B cell (primary cell): ENCODE data around the gene PIP4K2A. TPM values are rescaled to one million over a fixed set of nuclear protein-coding genes. Genes with fewer than 3 reads are reported as not detected.

Experiments
- ATAC-seq: fragments of 200-7000 bp; cut with Tn5 transposase; one replicate; pipeline ENCODE4 v1.10.0; 2021; ENCODE audit warnings: low read depth, mild to moderate bottlenecking, moderate number of reproducible peaks, moderate library complexity
- CTCF ChIA-PET: fragments of 350-600 bp; sonication (Branson Sonifier 250); formaldehyde crosslinking; loops from one replicate; lab custom pipeline; 2021; ENCODE audit warnings: antibody characterized with exemption, inconsistent platforms; lab: Charles Lee
- POLR2A ChIA-PET: fragments of 350-600 bp; sonication (Branson Sonifier 250); formaldehyde crosslinking; loops from one replicate; lab custom pipeline; 2021; ENCODE audit warnings: antibody characterized with exemption; lab: Charles Lee
- DNase-seq: peaks from one replicate; pipeline ENCODE4 v3.0.0; 2013
- H2AFZ ChIP-seq: 2 replicates; pipeline ENCODE4 v1.6.1; 2012; ENCODE audit warnings: mild to moderate bottlenecking, low read depth, low read length; ENCODE audit not compliant: insufficient read depth, poor library complexity, severe bottlenecking
- H3K27ac ChIP-seq, 2 donors: 1 replicate in 1 of 2; 2 replicates in 1 of 2; pipeline ENCODE4 v1.5.1; 2012 to 2013; ENCODE audit warnings: low read length in 2 of 2, mild to moderate bottlenecking in 2 of 2, moderate library complexity in 1 of 2
- H3K27me3 ChIP-seq, 4 experiments: fragments of 200-600 bp in 1 of 4; sonication (generic) in 1 of 4; replicated peaks in 1 of 4; 1 replicate in 2 of 4; 2 replicates in 2 of 4; pipeline versions ENCODE4 v1.6.1 to v1.7.0; 2013 to 2016; ENCODE audit warnings: low read length in 3 of 4, mild to moderate bottlenecking in 2 of 4, mixed read lengths in 1 of 4, moderate library complexity in 1 of 4; ENCODE audit not compliant: insufficient read depth in 4 of 4, control insufficient read depth in 3 of 4; ENCODE audit errors: control extremely low read depth in 1 of 4
- H3K36me3 ChIP-seq, 2 experiments: replicated peaks in 1 of 2; 1 replicate in 1 of 2; 2 replicates in 1 of 2; pipeline versions ENCODE4 v1.6.1 to v1.7.1; 2013; ENCODE audit warnings: low read length in 1 of 2; ENCODE audit not compliant: insufficient read depth in 2 of 2, control insufficient read depth in 1 of 2; ENCODE audit errors: control extremely low read depth in 1 of 2, extremely low read depth in 1 of 2
- H3K4me1 ChIP-seq, 2 donors: fragments of 200-600 bp in 1 of 2; sonication (generic) in 1 of 2; 1 replicate in 1 of 2; 2 replicates in 1 of 2; pipeline versions ENCODE4 v1.5.1 to v1.6.1; 2013 to 2017; ENCODE audit warnings: low read length in 2 of 2; ENCODE audit not compliant: control insufficient read depth in 2 of 2, insufficient read depth in 2 of 2
- H3K4me2 ChIP-seq: replicated peaks from 2 replicates; pipeline ENCODE3; 2012; ENCODE audit warnings: mild to moderate bottlenecking, low read depth, low read length; ENCODE audit not compliant: poor library complexity, severe bottlenecking
- H3K4me3 ChIP-seq, 5 experiments: fragments of 200-600 bp in 1 of 5; sonication (generic) in 1 of 5; 1 replicate in 3 of 5; 2 replicates in 2 of 5; pipeline versions ENCODE4 v1.5.1 to v1.7.0; 2011 to 2016; ENCODE audit warnings: low read length in 4 of 5, mild to moderate bottlenecking in 4 of 5, low read depth in 2 of 5, control low read depth in 1 of 5, moderate library complexity in 1 of 5; ENCODE audit not compliant: insufficient read depth in 1 of 5; ENCODE audit errors: control extremely low read depth in 1 of 5, extremely low read depth in 1 of 5
- H3K79me2 ChIP-seq: fragments of 200-600 bp; sonication (generic); one replicate; pipeline ENCODE4 v1.6.0; 2016; ENCODE audit warnings: low read length; ENCODE audit not compliant: control insufficient read depth, insufficient read depth
- H3K9ac ChIP-seq: fragments of 200-600 bp; sonication (generic); 2 replicates; pipeline ENCODE4 v1.6.1; 2017; ENCODE audit warnings: mild to moderate bottlenecking, low read length, moderate library complexity
- H3K9me3 ChIP-seq, 3 donors: one replicate each; pipeline versions ENCODE4 v1.6.1 to v1.7.1; 2013; ENCODE audit warnings: low read length in 2 of 3; ENCODE audit not compliant: control insufficient read depth in 2 of 3, insufficient read depth in 1 of 3; ENCODE audit errors: control extremely low read depth in 1 of 3
- H4K20me1 ChIP-seq: 2 replicates; pipeline ENCODE4 v1.6.0; 2012; ENCODE audit warnings: mild to moderate bottlenecking, low read length; ENCODE audit not compliant: insufficient read depth, control insufficient read depth, poor library complexity, severe bottlenecking
- H3K27ac Mint-ChIP-seq: one replicate; pipeline ENCODE4 v1.8.0; 2021; ENCODE audit warnings: mixed read lengths
- H3K27me3 Mint-ChIP-seq: one replicate; pipeline ENCODE4 v1.8.0; 2021; ENCODE audit warnings: mixed read lengths
- H3K4me1 Mint-ChIP-seq: one replicate; pipeline ENCODE4 v1.8.0; 2021; ENCODE audit warnings: mixed read lengths
- H3K4me3 Mint-ChIP-seq: one replicate; pipeline ENCODE4 v1.8.0; 2021; ENCODE audit warnings: mixed read lengths
- H3K9me3 Mint-ChIP-seq: one replicate; pipeline ENCODE4 v1.8.0; 2022; ENCODE audit warnings: mixed read lengths; ENCODE audit not compliant: insufficient read depth
- EZH2 ChIP-seq: IDR thresholded peaks from 2 replicates; pipeline ENCODE4 v1.6.1; 2012; ENCODE audit warnings: borderline replicate concordance, low read depth, mild to moderate bottlenecking, moderate library complexity, low read length; ENCODE audit not compliant: insufficient read depth, poor library complexity, severe bottlenecking
- WGBS: methylation state at CpG from one replicate; pipeline ENCODE4 v1.1.5; 2013; ENCODE audit warnings: missing lambda C conversion rate; ENCODE audit not compliant: insufficient coverage; 5-methylcytosine and 5-hydroxymethylcytosine counted together
- intact Hi-C: fragments of 100-400 bp; cut with micrococcal nuclease; formaldehyde crosslinking; loops from one replicate; pipeline ENCODE4 v1.10.0; 2022
- polyA plus RNA-seq: library from polyadenylated mRNA; depleted of rRNA; stranded (reverse); fragments of >200 nt; gene quantifications from 2 replicates; pipeline ENCODE4 v1.2.3, GENCODE V29; 2012
- total RNA-seq, 2 donors: library from RNA; stranded (reverse); fragments of 120-200 nt in 1 of 2; gene quantifications; 1 replicate in 1 of 2; 2 replicates in 1 of 2; pipeline versions ENCODE4 v1.2.3 to v1.2.4, GENCODE V29; 2013 to 2022
- TF ChIP-seq, protein P1 (sequence below): fragments of 200-600 bp; IDR thresholded peaks from one replicate; pipeline ENCODE4 v1.8.0; 2022; ENCODE audit warnings: antibody characterized with exemption, mild to moderate bottlenecking

The PIP4K2A gene
- total and polyA plus RNA-seq, 2 donors (not counting 1 experiment from before 2014, with no cell fraction given), result 21.8 to 103 TPM

DNA sequence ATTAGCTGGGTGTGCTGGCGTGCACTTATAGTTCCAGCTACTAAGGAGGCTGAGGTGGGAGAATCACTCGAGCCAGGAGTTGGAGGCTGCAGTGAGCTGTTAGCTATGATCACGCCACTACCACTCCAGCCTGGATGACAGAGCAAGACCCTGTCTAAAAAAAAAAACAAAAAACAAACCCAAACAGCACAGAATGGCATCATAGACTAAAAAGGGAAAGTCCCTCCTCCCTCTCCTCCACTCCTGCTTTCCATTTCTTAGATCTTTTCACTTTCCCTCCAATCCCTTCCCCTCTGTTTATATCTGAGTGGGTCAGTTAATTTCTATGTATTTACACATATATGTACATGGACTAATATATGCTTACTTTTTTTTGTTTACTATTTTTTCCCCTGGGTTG is 10.4 kb upstream of the PIP4K2A start:
- peak overlapping the region; percentile 73 for H3K4me2 ChIP-seq
- no peak overlapping the region for H3K27ac Mint-ChIP-seq
- CTCF ChIA-PET, result interaction anchor here (1.3 kb wide), 1 partner anchor 97 kb away, joined by 5 read pairs; no protein-coding TSS in a partner anchor

DNA sequence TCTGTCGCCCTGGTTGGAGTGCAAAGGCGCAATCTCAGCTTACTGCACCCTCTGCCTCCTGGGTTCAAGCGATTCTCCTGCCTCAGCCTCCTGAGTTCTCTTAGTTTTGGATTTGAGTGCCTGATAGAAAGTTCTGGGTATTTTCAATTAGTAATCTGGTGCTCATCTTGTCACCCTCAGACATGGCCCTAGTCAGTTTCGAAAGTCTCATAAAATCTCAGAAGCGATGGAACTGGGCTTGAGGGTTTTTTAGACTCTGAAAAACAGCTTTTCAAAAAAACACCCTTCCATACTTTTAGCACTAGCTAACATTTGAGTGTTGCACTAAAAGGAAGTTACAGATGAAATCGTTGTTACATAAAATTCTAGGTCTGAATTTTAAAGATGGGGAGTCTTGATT is 9.4 kb upstream of the PIP4K2A start:
- no peaks in the 10 kb centered on the region for H3K27me3 ChIP-seq
- H4K20me1 ChIP-seq, result no peaks in the 10 kb centered on the region
- Mint-ChIP-seq H3K4me1 (peaks cover 62% of the 10 kb centered on the region), H3K4me3 (peak overlapping the region; percentile 88), H3K27ac (peak overlapping the region; percentile 69), H3K27me3 (no peaks in the 10 kb centered on the region), H3K9me3 (no peaks in the 10 kb centered on the region)
- H3K9ac ChIP-seq, result peak overlapping the region; percentile 40
- DNase-seq, result no peak
- CTCF ChIA-PET, result interaction anchor here (1.3 kb wide), 1 partner anchor 96 kb away, joined by 5 read pairs; no protein-coding TSS in a partner anchor
- H3K36me3 ChIP-seq, result no peaks in the 10 kb centered on the region
- no peaks in the 10 kb centered on the region for H3K9me3 ChIP-seq
- peak overlapping the region; percentile 73 for H3K4me2 ChIP-seq
- H3K4me1 ChIP-seq, result peaks cover 34 to 40% of the 10 kb centered on the region in 2 donors
- H3K79me2 ChIP-seq, result peaks cover 7% of the 10 kb centered on the region
- H2AFZ ChIP-seq, result no peak overlapping the region
- POLR2A ChIA-PET, result interaction anchor here (1.0 kb wide), 1 partner anchor 14 kb away, joined by 3 read pairs; no protein-coding TSS in a partner anchor
- intact Hi-C loops, result loop anchor here (1.0 to 10.0 kb wide), 4 partner anchors 9 to 721 kb away; partner anchors contain the start of gene PIP4K2A
- WGBS, result 17% methylated on average over 2 of the region's 6 CpGs
- H3K27ac ChIP-seq, result no peak overlapping the region
- no peak for TF ChIP-seq EZH2
- TF ChIP-seq, protein P1, sequence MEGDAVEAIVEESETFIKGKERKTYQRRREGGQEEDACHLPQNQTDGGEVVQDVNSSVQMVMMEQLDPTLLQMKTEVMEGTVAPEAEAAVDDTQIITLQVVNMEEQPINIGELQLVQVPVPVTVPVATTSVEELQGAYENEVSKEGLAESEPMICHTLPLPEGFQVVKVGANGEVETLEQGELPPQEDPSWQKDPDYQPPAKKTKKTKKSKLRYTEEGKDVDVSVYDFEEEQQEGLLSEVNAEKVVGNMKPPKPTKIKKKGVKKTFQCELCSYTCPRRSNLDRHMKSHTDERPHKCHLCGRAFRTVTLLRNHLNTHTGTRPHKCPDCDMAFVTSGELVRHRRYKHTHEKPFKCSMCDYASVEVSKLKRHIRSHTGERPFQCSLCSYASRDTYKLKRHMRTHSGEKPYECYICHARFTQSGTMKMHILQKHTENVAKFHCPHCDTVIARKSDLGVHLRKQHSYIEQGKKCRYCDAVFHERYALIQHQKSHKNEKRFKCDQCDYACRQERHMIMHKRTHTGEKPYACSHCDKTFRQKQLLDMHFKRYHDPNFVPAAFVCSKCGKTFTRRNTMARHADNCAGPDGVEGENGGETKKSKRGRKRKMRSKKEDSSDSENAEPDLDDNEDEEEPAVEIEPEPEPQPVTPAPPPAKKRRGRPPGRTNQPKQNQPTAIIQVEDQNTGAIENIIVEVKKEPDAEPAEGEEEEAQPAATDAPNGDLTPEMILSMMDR, result no peak
- peak overlapping the region in 3 of 5 experiments; percentile 21 to 50 (median 29) for H3K4me3 ChIP-seq
- ATAC-seq, result peak; percentile 15

More for the DNA sequence above, 10.4 kb upstream of the PIP4K2A start:
- intact Hi-C loops, result loop anchor here (5.0 to 10.0 kb wide), 2 partner anchors 43 to 720 kb away; no protein-coding TSS in a partner anchor
- WGBS, result 100% methylated on average over 2 of the region's 3 CpGs
- Histone ChIP-seq H3K27ac (no peak overlapping the region), H3K9ac (no peak overlapping the region), H4K20me1 (no peaks in the 10 kb centered on the region), H3K4me3 (no peak overlapping the region), H2AFZ (no peak overlapping the region), H3K4me1 (peaks cover 35 to 41% of the 10 kb centered on the region in 2 donors), H3K9me3 (no peaks in the 10 kb centered on the region), H3K36me3 (no peaks in the 10 kb centered on the region), H3K27me3 (no peaks in the 10 kb centered on the region), H3K79me2 (peaks cover 7% of the 10 kb centered on the region)
- POLR2A ChIA-PET, result interaction anchor here (1.0 kb wide), 1 partner anchor 119 kb away, joined by 3 read pairs; no protein-coding TSS in a partner anchor
- no peak for DNase-seq
- H3K9me3 Mint-ChIP-seq, result no peaks in the 10 kb centered on the region
- H3K27me3 Mint-ChIP-seq, result no peaks in the 10 kb centered on the region
- TF ChIP-seq, protein P1, result no peak
- TF ChIP-seq EZH2, result no peak
- H3K4me1 Mint-ChIP-seq, result peaks cover 63% of the 10 kb centered on the region
- no peak overlapping the region for H3K4me3 Mint-ChIP-seq
- no peak for ATAC-seq
